Measurements from ENCODE around the gene ARNT2.

The ARNT2 gene

GRCh38 chr15:80576519-80577090, 172.4 kb downstream of the ARNT2 start:
- no peak for DNase-seq (ENCODE audit: low read depth)

DNA sequence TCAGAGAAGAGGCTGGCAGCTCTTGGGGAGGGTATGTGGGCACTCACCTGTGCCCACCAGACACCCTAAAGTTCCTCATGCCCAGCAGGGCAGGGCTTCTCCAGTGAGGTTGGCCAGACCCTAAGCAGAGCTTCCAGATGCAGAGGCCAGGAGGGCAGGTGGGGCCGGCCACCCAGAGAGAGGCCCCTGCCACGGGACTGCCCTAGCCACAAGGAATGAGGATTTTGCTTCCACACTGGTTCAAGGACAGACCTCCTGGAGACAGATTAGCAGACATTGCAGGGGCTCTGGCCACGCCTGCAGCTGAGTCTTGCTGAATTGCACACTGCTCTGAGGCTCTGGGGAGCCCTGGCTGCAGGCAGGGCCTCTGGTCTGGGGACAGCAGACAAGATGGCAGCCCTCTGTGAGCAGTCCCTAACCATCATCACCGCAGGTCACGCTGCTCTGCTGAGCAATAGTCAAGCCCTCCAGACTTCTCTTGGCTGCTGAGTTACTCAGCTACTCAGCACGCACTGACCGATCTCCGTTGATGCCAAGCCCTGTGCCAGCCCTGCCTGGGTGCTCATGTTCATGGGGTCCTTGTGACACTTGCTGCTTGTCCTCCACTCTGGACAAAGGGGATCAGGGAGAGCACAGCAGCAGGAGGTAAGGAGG, 173.5 kb downstream of the ARNT2 start:
- DNase-seq (ENCODE audit: low read depth): no peak

GRCh38 chr15:80578206-80578595, 174.0 kb downstream of the ARNT2 start:
- DNase-seq (ENCODE audit: low read depth): no peak

DNA sequence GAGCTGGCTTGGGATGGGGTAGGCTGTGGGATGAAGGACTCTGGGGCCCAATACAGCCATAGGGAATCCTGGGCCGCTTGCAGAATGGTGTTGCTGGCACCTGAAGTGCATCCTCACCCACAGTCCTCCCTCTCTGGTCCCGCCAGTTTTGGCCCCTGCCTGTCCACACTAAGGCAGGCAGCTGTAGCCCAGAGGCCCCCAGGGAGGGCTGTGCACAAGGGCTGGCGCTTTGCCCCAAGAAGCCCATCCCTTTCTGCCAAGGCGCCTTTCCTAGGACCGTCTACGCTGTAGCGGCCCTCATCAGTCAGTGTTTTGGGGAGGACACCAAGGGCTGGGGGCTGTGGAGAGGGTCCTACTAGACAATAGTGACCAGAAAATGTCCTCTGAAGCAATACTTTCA, 174.7 kb downstream of the ARNT2 start:
- no peak for DNase-seq (ENCODE audit: low read depth)

GRCh38 chr15:80579611-80580010, 175.4 kb downstream of the ARNT2 start:
- no peak for DNase-seq (ENCODE audit: low read depth)

DNA sequence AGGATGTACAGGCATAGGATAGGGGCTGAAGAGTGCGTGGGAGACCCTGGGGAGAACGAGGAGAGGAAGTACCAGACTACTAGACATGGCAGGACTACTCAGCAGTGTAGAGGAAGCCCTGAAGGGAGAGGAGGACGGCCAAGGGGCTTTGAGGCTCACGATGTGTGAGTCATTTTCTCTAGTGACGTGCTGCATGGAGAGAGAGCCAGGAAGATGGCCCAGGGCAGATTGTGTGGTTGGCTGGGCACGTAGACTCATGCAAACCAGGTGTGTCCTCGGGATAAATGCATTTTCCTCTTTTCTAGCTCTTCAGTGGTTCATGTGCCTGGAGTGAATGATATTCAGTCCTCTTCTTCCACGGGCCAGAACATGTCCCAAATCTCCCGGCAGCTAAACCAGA, 175.9 kb downstream of the ARNT2 start:
- DNase-seq (ENCODE audit: low read depth): peak; percentile 89

- DNase-seq (ENCODE audit: low read depth): no peak
These were observed 176.5 kb downstream of the ARNT2 start for GRCh38 chr15:80580536-80581260.

DNA sequence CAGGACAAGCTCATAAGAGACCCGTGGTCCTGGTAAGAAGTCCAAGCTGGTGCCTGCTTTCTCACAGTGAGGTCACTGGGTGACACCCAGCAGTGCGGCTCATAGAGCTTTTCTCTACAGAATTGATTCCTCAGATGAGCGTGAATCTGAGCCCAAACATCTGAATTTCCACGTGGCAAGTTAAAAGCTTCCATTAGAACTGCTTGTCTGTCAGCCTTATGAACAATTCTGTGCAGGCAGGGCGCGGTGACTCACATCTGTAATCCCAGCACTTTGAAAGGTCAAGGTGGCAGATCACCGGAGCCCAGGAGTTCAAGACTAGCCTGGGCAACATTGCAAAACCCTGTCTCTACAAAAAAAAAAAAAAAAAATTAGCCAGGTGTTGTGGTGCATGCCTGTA, 177.8 kb downstream of the ARNT2 start:
- DNase-seq (ENCODE audit: low read depth): peak; percentile 58

DNA sequence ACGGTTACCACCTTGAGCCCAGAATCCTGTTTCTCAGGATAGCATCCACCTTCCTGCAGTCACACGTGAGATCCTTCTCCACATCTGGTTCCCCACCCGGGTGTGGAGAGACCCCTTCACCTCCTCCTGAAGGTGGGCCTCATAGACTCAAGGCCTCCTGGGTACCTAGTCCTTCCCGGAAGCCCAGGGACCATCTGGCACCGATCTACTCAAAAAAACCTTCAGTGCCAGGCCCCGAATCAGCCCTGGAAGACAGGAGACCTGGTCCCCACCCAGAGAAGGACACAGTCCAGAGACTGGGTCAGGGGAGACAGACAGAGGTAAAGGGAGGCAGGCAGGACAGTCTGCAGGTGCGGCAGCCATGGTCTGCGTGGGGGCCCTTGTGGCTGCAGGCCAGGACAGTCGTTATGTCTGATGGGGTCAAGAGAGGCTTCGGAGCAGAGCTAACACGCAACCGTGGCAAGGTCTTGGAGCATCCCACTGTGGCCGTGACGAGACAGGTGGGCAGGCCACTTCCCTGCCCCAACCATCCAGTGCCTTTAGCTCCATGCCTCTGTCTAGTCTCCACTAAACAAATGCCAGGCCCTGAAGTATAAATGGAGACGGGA, 178.7 kb downstream of the ARNT2 start:
- DNase-seq (ENCODE audit: low read depth): no peak

GRCh38 chr15:80584561-80584964, 180.4 kb downstream of the ARNT2 start:
- DNase-seq (ENCODE audit: low read depth): no peak

DNA sequence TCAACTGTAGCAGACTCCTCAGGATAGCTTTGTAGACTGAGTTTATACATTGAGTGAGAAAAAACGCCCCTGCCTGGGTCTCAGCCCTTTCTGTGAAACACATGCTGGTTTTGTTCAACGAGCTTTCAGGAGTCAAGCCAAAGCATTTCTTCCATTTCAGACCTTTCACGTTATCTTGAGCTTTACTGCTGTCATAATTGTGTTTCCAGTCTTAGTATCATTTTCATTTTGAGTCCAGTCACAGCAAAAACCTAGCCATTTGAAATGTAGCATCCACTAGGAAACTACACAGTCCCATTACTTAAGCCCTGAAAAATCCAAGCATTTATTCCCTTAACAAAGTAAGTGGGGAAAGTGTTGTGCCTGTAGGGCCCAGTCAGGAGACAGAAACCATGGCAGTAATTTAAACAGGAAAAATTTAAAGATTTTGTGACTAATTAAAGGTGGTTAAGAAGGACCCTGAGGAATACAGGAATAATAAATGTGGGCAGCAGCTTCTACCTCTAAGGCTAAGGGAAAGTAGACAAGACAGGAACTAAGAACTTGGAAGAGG, 180.9 kb downstream of the ARNT2 start:
- no peak for DNase-seq (ENCODE audit: low read depth)

DNA sequence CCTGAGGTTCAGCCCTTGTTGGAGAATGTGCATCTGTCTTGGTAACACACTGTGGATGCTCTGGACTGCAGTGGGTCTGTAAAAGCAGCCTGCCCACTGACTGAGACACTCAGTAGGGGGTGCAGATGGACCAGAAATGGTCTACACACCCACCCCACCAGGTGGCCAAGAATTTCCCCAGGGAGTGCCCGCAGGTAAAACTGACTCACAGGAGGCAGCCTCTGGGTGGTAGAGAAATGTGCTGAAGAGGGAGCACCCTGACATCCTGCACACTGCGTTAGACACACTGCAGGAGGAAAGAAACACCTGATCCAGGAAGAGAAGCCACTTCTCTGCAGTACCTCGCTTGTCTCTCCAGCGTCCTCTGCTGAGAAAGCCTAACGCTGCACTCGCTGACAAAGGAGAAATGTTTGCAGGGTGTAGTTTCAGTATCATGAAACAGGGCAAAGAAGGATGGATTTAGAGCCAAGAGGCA, 181.4 kb downstream of the ARNT2 start:
- DNase-seq (ENCODE audit: low read depth): no peak

GRCh38 chr15:80586161-80586560, 182.0 kb downstream of the ARNT2 start:
- DNase-seq (ENCODE audit: low read depth): no peak

DNA sequence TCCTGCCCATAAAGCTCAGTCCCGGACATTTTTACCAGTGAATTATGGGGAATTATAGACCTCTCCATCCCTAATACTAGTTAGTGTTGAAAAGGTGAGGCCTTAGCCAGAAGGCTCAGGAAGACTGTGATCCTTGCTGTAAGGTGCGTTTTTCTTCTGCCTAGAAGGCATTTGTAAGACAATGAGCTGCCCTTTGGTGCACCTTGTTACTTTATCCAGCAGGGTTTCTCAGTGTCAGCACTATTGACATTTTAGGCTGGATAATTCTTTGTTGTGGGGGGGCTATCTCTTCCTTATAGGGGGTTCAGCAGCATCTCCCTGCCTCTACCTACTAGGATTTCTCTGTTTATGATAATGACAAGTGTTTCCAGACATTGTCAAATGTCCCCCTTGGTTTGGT, 182.8 kb downstream of the ARNT2 start:
- DNase-seq (ENCODE audit: low read depth): no peak

DNA sequence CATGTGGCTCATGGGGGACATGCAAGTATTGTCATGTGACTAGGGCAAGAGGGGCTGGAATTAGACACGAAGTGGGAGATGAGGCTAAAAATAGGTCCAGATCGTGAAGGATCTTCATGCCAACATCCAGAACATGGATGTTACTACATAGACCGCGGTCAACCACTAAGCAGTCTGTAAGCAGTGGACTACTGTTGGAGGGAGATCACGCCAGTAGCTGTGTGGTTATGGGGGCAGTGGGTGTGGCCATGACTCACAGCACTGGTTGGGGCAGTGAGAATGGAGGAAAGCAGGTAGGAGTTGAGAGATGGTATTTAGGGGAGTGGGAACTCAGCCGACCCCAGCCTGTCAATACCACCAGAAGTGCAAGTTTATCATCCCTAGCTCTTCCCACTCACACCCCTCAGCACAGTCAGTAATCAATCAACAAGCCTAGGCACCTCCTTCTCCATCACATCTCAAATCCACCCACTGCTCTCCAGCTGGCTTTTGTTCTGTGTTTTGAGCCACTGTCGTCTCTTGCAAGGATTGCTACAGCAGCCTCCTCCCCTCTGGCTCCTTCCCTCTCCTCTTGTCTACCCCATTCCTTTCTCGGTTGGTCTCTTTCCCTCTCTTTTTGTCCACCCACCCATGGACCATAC, 183.8 kb downstream of the ARNT2 start:
- peak; percentile 84 for DNase-seq (ENCODE audit: low read depth)

GRCh38 chr15:80588801-80589200, 184.6 kb downstream of the ARNT2 start:
- peak; percentile 99 for DNase-seq (ENCODE audit: low read depth)

DNA sequence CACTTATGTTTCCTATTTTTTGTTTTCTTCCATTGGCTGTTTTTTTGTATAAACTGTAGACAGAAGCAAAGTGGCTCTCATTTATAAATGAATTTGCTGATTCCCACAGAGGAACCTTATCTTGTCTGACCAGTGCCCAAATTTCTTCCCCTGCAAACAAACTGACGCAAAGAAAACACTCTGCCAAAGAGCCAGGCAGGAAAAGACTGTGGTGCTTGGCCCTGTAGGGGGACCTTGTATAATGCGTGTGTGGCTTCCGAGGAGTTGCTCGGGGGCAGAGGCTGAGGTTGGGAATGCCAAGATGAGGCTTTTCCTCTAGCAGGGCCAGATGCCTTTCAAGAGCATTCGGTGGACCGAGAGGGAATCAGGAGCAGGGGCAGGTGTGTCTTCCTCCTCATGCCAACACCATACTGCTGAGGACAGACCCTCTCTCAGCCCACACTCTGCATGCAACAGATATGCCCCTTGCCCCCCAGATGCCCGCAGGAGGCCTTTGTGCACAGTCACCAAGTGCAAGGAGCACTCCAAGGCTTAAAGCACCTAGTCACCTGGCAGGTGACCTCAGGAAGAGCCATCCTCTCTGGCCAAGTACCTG, 186.7 kb downstream of the ARNT2 start:
- DNase-seq (ENCODE audit: low read depth): no peak

DNA sequence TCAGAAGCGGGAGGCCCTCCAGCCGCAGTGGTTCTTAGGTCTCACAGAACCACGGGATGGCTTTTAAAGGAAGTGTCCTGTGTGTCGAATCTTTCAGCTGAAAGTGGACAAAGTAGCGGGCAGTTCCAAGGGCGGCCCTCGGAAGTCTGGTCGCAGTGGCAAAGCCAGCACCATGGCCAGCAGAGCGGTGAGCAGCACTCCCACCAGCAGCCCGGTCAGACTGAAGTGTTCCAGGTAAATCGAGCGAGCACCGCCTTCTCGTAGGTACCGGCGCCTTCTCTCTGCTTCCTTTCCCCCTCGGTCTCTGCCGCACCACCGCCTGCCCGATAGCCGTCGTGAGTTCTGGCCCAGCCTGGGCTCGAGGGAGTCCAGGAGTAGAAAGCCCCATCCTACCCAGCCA, 187.3 kb downstream of the ARNT2 start:
- DNase-seq (ENCODE audit: low read depth): no peak

DNA sequence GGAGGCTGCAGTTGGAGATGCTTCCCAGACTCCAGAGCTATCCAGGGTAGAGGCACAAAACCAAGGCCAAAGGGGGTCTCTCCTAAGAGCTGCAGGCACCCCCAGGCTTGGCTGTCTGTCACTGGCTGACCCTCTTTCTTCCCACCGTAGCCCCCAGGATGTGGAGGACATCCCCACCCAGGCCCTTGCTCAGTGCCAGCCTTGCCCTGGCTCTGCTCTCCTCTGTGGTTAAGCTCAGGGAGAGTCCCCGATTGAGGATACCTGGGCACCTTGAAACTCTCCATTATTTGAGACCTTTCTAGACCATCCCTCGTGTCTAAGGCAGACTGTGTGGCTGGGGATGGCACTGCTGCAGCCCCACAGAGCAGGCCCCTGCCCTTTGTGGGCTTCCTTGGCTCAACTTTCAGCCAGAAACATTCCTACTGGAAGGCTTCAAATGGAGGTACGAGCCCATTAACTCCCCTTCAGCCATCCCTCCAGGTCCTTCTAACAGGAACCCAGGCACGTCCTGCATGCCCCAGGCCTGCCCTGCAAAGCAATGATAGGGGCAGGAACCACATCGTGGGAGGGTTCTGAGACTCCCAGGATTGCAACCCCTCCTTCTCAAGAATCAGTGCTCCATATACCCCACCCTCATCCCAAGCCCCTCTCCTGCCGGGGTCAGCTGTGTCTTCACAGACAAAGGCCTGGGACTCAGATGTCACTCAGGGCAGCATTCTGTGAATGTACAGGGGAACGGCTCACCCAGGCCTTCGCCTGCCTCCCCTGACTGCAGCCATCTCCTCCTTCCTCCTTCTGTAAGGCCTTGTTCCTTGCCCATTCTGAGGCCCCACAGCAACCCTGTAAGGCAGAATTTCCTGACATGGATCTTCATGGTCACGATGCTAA, 188.0 kb downstream of the ARNT2 start:
- DNase-seq (ENCODE audit: low read depth): no peak

DNA sequence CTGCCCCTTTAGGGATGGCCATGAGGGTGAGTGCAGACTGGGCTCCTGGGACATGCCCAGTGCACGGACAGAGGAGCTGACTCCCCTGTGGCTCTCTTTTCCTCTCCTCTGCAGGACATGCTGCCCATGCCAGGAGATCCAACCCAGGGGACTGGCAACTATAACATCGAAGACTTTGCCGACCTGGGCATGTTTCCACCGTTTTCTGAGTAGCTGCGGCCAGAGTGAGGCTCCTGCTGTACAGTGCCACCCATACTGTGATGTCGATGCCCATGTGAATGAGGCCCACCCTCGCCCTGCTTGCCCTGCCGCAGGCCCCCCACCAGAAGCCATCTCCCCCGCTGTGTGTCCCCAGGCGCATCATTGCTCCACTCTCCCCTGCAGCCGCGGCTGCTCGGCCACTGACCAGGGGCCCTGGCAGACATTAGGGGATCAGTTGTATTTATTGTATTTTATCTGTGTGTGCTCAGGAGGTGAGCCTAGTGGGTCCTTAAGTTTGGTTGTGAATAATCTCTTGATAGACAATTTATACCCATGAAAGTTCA, 189.4 kb downstream of the ARNT2 start:
- DNase-seq (ENCODE audit: low read depth): no peak
